Tibial nerve (tissue), 4 donors: ENCODE data around the gene ZNF648.

Experiments used
- CTCF ChIP-seq, 5 experiments: fragments of 200-600 bp in 3 of 5; fragments of 450-650 bp in 2 of 5; sonication (generic) in 3 of 5; IDR thresholded peaks; one replicate each; pipeline ENCODE4 v1.5.1; 2016 to 2019; ENCODE audit warnings: antibody characterized with exemption in 5 of 5, mild to moderate bottlenecking in 3 of 5, moderate library complexity in 2 of 5
- EP300 ChIP-seq, 2 donors: sonication (generic); formaldehyde crosslinking; IDR thresholded peaks; one replicate each; pipeline ENCODE4 v1.6.1; 2017; ENCODE audit warnings: antibody characterized with exemption in 2 of 2, mild to moderate bottlenecking in 1 of 2
- POLR2A ChIP-seq, 2 donors: fragments of 450-650 bp; IDR thresholded peaks; one replicate each; pipeline ENCODE4 v1.6.1; 2017; ENCODE audit warnings: antibody characterized with exemption in 2 of 2, mild to moderate bottlenecking in 2 of 2, moderate library complexity in 2 of 2

GRCh38 chr1:182032251-182032650, 29.3 kb downstream of the ZNF648 start:
- TF ChIP-seq CTCF (IDR thresholded peaks at IDR 0.05) (no peak), POLR2A (IDR thresholded peaks at IDR 0.05) (no peak), EP300 (IDR thresholded peaks at IDR 0.05) (no peak)
